Activated T-cell treated with anti-CD3 and anti-CD28 coated beads, Interleukin-2, amount 50 U/mL, for 24 hours (primary cell): ENCODE measurements around the gene SLC6A19.
A peak's percentile ranks its signal among the peaks of the same experiment; 100 is the strongest.

ENCODE experiments used
- DNase-seq: peaks from one replicate; pipeline ENCODE4 v3.0.0-alpha.2; 2020
- H3K27ac Mint-ChIP-seq: 2 replicates; pipeline ENCODE4 v1.8.0; 2020; ENCODE audit warnings: mild to moderate bottlenecking, mixed read lengths
- H3K27me3 Mint-ChIP-seq: 2 replicates; pipeline ENCODE4 v1.8.0; 2020; ENCODE audit warnings: mixed read lengths
- H3K36me3 Mint-ChIP-seq: 2 replicates; pipeline ENCODE4 v1.8.0; 2020; ENCODE audit warnings: low read depth, mixed read lengths
- H3K4me1 Mint-ChIP-seq: 2 replicates; pipeline ENCODE4 v1.8.0; 2020; ENCODE audit warnings: low read depth, mixed read lengths
- H3K4me3 Mint-ChIP-seq: 2 replicates; pipeline ENCODE4 v1.8.0; 2020; ENCODE audit warnings: mild to moderate bottlenecking, moderate library complexity, mixed read lengths
- H3K9me3 Mint-ChIP-seq: 2 replicates; pipeline ENCODE4 v1.8.0; 2020; ENCODE audit warnings: mixed read lengths

The SLC6A19 gene

DNA sequence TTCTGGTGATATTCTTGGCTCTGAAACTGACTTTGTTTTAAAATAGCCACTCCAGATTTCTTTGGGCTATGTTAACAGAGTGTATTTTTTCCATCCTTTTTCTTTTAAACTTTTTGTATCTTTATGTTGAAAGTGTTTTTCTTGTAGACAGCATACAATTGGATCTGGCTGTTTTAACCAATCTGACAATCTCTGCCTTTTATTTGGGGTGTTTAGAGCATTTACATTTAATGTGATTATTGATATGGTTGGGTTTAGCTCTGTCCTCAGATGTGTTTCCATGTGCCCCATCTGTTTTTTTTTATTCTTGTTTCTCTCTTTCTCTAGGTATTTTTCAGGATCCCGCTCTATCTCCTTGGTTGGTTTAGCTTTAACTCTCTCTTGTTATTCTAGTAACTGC lies 34.4 kb downstream of the SLC6A19 start:
- H3K27me3 Mint-ChIP-seq: no peaks in the 10 kb centered on the region
- no peak for DNase-seq
- H3K36me3 Mint-ChIP-seq: no peaks in the 10 kb centered on the region
- H3K4me1 Mint-ChIP-seq: no peaks in the 10 kb centered on the region
- H3K27ac Mint-ChIP-seq: no peak overlapping the region
- H3K4me3 Mint-ChIP-seq: no peak overlapping the region
- peaks cover 11% of the 10 kb centered on the region for H3K9me3 Mint-ChIP-seq

DNA sequence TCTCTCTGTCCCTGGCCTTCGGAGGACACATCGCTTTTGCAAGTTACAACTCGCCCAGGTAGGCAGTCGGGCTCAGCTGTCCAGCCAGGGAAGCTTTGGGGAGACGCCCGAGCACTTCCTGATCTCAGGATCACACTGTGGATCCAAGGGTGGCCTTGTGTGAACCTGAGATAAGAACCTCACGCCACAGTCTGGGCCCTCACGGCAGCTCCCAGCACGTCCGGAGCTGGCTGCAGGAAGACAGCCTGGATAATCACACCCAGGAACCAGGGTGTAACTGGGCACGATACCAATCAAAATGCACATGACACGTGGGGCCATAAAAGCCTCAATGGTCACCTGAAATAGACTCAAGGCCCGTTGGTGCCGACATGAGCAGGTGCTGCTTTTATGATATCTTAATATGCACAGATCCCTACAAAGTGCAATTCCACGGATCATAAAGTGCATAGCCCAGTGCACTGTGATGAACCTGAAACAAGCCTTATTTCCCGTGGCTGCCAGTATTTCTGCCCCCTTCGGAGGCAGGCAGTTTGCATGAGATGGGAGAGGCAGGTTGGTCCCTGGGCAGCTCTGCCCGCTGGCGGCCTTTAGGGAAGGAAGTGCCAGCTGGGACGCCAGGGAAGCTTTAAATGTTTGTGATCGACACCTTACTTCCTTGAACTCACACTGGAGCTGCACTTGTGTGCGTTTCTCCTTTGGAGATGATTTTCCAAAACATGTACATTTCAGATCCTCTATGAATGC lies 38.3 kb downstream of the SLC6A19 start:
- Mint-ChIP-seq H3K36me3 (no peaks in the 10 kb centered on the region), H3K9me3 (peaks cover 11% of the 10 kb centered on the region), H3K27me3 (no peaks in the 10 kb centered on the region), H3K27ac (no peak overlapping the region), H3K4me1 (no peaks in the 10 kb centered on the region), H3K4me3 (no peak overlapping the region)
- no peak for DNase-seq

DNA sequence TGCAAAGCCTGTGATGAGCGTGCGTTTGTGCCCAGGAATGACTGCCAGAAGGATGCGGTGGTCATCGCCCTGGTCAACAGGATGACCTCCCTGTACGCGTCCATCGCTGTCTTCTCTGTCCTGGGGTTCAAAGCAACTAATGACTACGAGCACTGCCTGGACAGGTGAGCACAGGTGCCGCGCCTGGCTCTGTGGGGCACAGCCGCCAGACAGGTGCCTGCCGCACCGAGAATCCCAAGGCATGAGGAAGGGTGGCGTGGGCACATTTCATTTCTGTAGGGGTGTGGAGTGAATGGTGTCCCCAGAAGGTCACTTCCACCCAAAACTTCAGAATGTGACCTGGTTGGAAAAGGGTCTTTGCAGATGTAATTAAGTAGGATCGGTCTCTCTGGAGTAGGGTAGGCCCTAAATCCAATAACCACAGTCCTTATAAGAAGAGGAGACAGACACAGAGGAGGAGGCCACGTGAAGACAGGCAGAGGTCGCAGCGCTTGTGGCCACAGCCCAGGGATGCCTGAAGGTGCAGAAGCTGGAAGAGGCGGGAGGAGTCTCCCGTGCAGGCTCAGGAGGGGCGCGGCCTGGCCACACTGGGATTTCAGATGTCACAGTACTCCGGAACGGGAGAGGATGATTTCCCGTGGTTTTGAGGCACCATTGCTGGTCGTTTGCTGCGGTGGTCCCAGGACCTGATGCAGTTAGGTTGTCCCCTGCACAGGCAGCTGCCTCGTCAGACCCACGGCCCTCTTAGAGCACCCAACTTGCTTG lies 39.3 kb downstream of the SLC6A19 start:
- Mint-ChIP-seq H3K36me3 (no peaks in the 10 kb centered on the region), H3K27ac (no peak overlapping the region), H3K4me3 (no peak overlapping the region), H3K9me3 (peaks cover 9% of the 10 kb centered on the region), H3K4me1 (no peaks in the 10 kb centered on the region), H3K27me3 (peaks cover 6% of the 10 kb centered on the region)
- no peak for DNase-seq

DNA sequence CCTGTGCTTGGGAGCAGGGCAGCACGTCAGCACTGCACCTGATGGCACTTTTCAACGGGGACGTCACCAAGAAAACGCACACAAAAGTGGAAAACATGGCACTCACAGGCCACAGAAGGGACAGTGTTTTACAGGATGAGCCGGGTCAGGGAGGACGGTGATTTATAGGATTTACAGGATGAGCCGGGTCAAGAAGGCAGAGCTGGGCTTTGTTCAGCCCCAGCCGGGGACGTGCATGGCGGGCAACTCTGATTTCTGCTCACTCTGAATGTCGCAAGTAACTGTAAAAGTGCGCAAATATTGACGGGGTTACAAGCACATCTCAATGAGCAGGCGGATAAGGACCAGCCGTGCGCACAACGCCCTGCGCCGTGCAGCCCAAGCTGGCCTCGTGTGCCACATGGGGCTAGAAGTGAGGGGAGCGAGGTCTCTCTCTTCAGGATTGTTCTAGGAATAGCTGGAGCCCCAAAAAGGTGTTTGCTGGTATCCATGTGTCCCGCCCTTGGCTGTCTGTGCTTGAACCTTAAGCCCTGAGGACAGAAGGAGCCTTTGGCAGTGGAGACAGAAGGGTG lies 40.2 kb downstream of the SLC6A19 start:
- Mint-ChIP-seq H3K4me1 (no peaks in the 10 kb centered on the region), H3K27me3 (peaks cover 6% of the 10 kb centered on the region), H3K27ac (no peak overlapping the region), H3K4me3 (no peak overlapping the region), H3K36me3 (no peaks in the 10 kb centered on the region), H3K9me3 (peaks cover 1% of the 10 kb centered on the region)
- DNase-seq: no peak

DNA sequence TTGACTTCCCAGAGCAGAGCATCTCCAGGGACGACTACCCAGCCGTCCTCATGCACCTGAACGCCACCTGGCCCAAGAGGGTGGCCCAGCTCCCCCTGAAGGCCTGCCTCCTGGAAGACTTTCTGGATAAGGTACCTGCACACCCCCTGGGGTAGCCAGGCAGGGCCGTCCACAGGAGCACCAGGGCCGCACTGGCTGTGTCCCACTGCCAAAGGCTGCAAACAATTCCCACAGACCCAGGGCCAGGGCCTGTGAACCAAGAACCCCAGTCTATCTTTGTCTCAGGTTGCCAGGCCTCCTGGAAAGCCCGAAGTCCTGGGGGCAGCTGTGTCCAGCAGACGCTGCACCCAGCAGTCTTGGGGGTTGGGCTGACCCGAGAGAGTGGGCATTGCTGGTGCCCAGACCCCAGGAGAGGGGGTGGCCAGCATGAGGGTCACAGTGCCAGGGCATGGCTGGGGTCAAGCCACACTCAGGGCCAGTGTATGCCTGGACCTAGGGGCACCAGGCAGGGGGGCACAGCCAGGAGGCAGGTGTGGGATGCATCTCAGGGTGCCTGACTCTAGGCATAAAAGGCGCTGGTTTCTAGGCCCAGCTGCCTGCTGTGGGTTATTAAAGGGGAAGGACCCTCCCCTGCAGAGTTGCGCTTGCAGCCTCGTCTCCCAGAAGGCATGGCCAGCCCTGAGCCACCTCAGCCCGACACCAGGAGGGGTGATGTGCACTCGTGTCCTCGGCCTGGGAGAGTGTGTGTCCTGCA lies 41.5 kb downstream of the SLC6A19 start:
- no peak overlapping the region for H3K4me3 Mint-ChIP-seq

DNA sequence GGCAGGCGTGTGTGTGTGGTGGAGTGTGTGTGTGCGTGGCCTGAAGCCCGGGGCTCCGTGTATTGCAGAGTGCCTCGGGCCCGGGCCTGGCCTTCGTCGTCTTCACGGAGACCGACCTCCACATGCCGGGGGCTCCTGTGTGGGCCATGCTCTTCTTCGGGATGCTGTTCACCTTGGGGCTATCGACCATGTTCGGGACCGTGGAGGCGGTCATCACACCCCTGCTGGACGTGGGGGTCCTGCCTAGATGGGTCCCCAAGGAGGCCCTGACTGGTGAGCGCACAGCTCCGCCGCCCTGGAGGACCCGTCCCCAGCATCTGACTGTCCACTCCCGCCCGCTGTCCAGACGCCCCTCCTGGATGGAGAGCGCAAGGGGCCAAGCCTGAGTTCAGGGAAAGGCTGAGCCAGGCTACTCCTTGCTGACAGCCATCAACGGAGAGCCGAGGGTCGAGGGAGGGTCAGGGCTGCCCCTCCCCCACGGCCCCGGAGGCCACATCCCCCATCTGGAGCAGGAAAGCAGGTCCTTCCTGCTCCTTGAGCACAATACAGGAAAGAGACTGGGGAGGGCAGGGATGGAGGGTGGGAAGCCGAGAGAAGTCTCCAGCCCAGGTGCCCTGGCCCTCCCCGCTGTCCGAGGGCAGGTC lies 42.2 kb downstream of the SLC6A19 start:
- peaks cover 16% of the 10 kb centered on the region for H3K27me3 Mint-ChIP-seq
- no peaks in the 10 kb centered on the region for H3K36me3 Mint-ChIP-seq
- DNase-seq: no peak
- H3K4me1 Mint-ChIP-seq: no peaks in the 10 kb centered on the region
- no peak overlapping the region for H3K4me3 Mint-ChIP-seq
- H3K9me3 Mint-ChIP-seq: no peaks in the 10 kb centered on the region
- no peak overlapping the region for H3K27ac Mint-ChIP-seq

More for the DNA sequence above, 41.5 kb downstream of the SLC6A19 start:
- no peaks in the 10 kb centered on the region for H3K4me1 Mint-ChIP-seq
- no peaks in the 10 kb centered on the region for H3K9me3 Mint-ChIP-seq
- no peak overlapping the region for H3K27ac Mint-ChIP-seq
- no peak for DNase-seq
- no peaks in the 10 kb centered on the region for H3K36me3 Mint-ChIP-seq
- H3K27me3 Mint-ChIP-seq: peaks cover 16% of the 10 kb centered on the region

DNA sequence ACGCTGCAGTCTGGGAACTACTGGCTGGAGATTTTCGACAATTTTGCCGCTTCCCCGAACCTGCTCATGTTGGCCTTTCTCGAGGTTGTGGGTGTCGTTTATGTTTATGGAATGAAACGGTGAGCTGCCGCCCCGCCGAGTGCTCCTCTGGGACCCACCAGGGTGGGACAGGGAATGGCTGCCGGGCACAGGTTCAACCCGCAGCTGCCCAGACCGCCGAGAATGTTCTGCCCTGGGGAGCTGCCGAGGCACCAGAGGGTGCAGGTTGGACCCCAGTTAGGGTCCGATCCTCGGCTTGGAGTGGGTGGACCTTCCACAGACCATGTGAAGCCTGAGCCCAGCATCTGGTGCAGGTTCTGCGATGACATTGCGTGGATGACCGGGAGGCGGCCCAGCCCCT lies 42.9 kb downstream of the SLC6A19 start:
- Mint-ChIP-seq H3K4me1 (no peaks in the 10 kb centered on the region), H3K4me3 (no peak overlapping the region), H3K27me3 (peaks cover 16% of the 10 kb centered on the region), H3K36me3 (no peaks in the 10 kb centered on the region), H3K9me3 (no peaks in the 10 kb centered on the region), H3K27ac (no peak overlapping the region)
- no peak for DNase-seq

DNA sequence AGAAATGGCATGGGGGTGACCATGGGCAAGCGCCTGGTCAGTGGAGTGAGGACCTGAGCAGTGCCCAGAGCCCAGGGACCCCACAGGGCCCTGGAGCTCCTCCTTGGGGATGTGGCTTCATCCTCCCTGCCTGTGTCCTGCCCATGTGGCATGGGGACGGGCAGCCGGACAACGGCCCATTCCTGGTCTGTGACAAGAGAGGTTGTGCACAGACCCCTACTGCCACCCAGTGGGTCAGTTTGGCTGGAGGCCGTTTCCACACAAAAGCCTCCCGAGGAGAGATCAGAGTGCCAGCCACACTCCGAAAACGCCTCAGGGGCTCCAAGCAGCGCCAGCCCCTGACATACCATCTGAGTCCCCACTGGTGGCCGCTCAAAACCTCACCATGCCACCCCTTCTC lies 43.6 kb downstream of the SLC6A19 start:
- H3K27me3 Mint-ChIP-seq: peaks cover 16% of the 10 kb centered on the region
- no peaks in the 10 kb centered on the region for H3K4me1 Mint-ChIP-seq
- H3K9me3 Mint-ChIP-seq: no peaks in the 10 kb centered on the region
- DNase-seq: no peak
- H3K4me3 Mint-ChIP-seq: no peak overlapping the region
- no peak overlapping the region for H3K27ac Mint-ChIP-seq
- no peaks in the 10 kb centered on the region for H3K36me3 Mint-ChIP-seq

DNA sequence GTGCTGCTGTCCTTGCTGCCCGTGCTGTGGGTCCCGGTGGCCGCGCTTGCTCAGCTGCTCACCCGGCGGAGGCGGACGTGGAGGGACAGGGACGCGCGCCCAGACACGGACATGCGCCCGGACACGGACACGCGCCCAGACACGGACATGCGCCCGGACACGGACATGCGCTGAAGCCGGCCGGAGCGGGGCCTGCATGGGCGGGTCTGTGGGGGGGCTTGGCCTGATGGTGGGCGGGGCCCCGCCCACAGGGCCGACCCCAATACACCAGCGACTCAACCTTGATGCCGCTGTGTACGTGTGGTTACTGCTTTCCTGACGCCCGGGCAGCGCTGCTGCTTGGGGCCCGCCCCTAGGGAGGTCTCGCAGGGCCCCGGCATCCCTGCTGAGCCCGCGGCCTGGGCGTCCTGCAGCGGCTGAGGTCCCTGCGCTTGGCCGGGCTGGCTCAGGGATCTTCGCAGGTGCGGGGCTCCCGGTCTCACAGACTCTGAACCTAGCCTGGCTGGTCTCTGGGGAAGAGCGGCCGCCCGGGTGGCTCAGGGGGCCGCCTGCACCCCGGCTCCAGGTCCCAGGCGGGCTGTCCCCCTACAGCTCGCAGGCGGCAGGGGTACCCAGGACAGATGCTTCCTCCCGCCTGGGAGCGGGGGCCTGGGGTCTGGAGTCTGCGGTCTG lies 44.6 kb downstream of the SLC6A19 start:
- Mint-ChIP-seq H3K27me3 (peaks cover 16% of the 10 kb centered on the region), H3K4me1 (no peaks in the 10 kb centered on the region), H3K4me3 (no peak overlapping the region), H3K36me3 (no peaks in the 10 kb centered on the region), H3K9me3 (no peaks in the 10 kb centered on the region), H3K27ac (no peak overlapping the region)
- DNase-seq: no peak

DNA sequence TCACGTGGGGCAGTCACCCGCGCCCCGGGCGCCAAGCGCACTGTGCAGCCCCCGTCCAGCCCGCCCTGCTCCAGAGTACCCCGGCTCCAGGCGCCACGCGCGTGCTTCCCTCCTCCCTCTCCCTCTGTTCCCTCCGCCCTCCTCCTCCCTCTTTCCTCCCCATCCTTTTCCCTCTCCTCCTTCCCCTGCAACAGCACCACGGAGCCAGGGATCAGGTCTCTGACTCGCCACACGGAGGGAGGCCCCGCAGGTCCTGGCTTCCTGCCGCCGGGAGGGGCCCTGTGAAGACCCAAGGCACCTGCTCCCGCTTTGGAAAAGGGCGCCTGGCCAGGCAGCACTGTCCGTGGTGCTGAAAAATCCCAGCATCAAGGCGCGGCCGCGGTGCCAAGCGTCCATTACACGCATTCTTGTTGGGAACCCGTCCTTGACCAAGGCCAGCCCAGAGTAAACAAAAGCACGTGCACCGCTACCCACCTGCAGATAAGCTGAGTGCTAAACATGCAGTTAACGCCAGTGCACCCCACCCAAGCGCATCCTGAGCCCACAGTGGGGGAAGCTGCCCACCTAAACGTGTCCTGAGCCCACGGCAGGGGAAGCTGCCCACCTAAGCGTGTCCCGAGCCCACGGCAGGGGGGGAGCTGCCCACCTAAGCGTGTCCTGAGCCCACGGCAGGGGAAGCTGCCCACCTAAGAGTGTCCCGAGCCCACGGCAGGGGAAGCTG lies 45.5 kb downstream of the SLC6A19 start:
- Mint-ChIP-seq H3K27ac (no peak overlapping the region), H3K4me1 (no peaks in the 10 kb centered on the region), H3K9me3 (no peaks in the 10 kb centered on the region), H3K27me3 (peaks cover 16% of the 10 kb centered on the region), H3K4me3 (no peak overlapping the region), H3K36me3 (no peaks in the 10 kb centered on the region)
- peak; percentile 50 for DNase-seq

DNA sequence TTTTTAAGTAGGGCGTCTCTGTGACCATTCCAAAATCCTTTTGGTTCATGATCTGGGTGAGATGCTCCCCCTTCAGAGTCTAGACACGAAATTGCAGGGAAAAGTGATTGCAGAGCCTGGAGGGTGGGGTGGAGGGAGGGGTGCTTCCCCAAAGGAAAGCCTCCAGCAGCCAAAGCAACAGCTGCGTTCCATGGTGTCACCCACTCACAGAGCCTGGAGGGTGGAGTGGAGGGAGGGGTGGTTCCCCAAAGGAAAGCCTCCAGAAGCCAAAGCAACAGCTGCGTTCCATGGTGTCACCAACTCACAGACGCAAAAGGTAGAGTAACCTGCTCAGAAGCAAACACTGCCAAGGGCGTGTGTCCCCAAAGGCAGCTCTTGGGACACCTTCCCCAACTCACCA lies 46.4 kb downstream of the SLC6A19 start:
- H3K27ac Mint-ChIP-seq: no peak overlapping the region
- H3K4me1 Mint-ChIP-seq: no peaks in the 10 kb centered on the region
- H3K36me3 Mint-ChIP-seq: no peaks in the 10 kb centered on the region

DNA sequence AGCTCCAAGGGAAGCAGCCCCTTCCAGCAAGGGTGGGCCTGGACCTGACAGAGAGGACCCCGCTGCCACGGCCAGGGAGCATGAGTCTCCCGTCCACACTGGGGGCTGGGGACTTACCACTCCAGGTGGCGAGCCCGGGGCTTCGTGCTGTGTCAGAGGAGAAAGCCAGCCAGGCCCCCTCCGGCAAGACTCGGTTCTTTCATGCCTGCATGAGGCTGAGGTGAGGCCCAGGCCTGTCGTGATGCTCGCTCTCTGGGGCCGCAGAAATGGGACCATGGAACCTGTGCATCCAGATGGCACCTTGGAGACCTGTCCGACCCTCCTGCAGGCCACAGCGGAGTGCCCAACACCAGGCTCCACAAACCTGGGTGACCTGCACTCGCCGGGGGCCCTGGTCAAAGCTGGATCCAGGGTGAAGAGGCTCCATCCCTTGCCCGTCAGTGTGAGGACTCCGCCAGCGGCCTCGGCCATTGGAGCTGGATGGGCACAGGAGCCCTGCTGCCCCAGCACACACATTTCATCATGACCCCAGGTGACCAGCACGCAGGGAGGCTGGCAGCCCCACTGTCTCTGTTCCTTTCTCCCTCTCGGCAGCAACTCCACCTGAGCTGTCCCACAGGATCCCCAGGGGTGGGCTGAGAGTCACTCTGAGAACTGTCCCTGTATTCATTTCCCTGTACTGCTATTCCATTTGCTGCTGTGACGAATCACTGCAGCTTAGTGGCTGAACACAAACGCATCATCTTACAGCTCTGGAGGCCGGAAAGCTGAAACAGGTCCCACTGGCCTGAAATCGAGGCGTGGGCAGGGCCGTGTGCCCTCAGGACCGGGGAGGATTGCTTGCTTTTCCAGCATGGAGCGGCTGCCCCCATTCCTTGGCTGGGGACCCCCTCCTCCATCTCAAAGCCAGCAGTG lies 48.2 kb downstream of the SLC6A19 start:
- H3K27me3 Mint-ChIP-seq: peaks cover 16% of the 10 kb centered on the region
- peaks cover 1% of the 10 kb centered on the region for H3K36me3 Mint-ChIP-seq
- peaks cover 3% of the 10 kb centered on the region for H3K4me1 Mint-ChIP-seq
- no peak for DNase-seq
- no peaks in the 10 kb centered on the region for H3K9me3 Mint-ChIP-seq
- no peak overlapping the region for H3K4me3 Mint-ChIP-seq
- no peak overlapping the region for H3K27ac Mint-ChIP-seq

More for the DNA sequence above, 46.4 kb downstream of the SLC6A19 start:
- no peak for DNase-seq
- Mint-ChIP-seq H3K27me3 (peaks cover 16% of the 10 kb centered on the region), H3K9me3 (no peaks in the 10 kb centered on the region), H3K4me3 (no peak overlapping the region)
